Measurements from ENCODE around the gene ANKMY1. TPM values are rescaled to one million over a fixed set of nuclear protein-coding genes. Genes with fewer than 3 reads are reported as not detected.

ANKMY1 gene
- total and polyA plus RNA-seq, 2 donors (not counting 1 experiment from before 2014, with no cell fraction given): 51.7 to 72.1 TPM

GRCh38 chr2:240449764-240450531 is 107.8 kb downstream of the ANKMY1 start:
- no peaks in the 10 kb centered on the region for H3K79me2 ChIP-seq (ENCODE audit: control insufficient read depth, insufficient read depth, low read length)
- no peak overlapping the region for H3K27ac Mint-ChIP-seq
- no peaks in the 10 kb centered on the region for H3K9me3 Mint-ChIP-seq (ENCODE audit: insufficient read depth)
- H3K36me3 ChIP-seq (replicated peaks in 1 of 2; ENCODE audit: control extremely low read depth in 1 of 2, control insufficient read depth in 1 of 2, extremely low read depth in 1 of 2, insufficient read depth in 2 of 2, low read length in 1 of 2): no peaks in the 10 kb centered on the region
- H2AFZ ChIP-seq (ENCODE audit: insufficient read depth, low read depth, low read length, poor library complexity, severe bottlenecking): no peak overlapping the region
- no peaks in the 10 kb centered on the region for H4K20me1 ChIP-seq (ENCODE audit: control insufficient read depth, insufficient read depth, low read length, poor library complexity, severe bottlenecking)
- peaks cover 41% of the 10 kb centered on the region for H3K27me3 Mint-ChIP-seq
- peak overlapping the region; percentile 52 for H3K4me3 Mint-ChIP-seq
- H3K4me1 ChIP-seq (ENCODE audit: control insufficient read depth in 2 of 2, insufficient read depth in 2 of 2, low read length in 2 of 2): peaks cover 20 to 25% of the 10 kb centered on the region in 2 donors
- ChIA-PET POLR2A (no interaction called here), CTCF (no interaction called here)
- H3K9ac ChIP-seq (ENCODE audit: low read length): no peak overlapping the region
- DNase-seq (no peak), ATAC-seq (ENCODE audit: low read depth) (peak; percentile 28)
- H3K4me3 ChIP-seq (ENCODE audit: control extremely low read depth in 1 of 5, extremely low read depth in 1 of 5, insufficient read depth in 1 of 5, low read depth in 2 of 5, low read length in 4 of 5): no peak overlapping the region
- TF ChIP-seq EZH2 (IDR thresholded peaks at IDR 0.05; ENCODE audit: borderline replicate concordance, insufficient read depth, low read depth, low read length, poor library complexity, severe bottlenecking): no peak
- TF ChIP-seq, protein P1, sequence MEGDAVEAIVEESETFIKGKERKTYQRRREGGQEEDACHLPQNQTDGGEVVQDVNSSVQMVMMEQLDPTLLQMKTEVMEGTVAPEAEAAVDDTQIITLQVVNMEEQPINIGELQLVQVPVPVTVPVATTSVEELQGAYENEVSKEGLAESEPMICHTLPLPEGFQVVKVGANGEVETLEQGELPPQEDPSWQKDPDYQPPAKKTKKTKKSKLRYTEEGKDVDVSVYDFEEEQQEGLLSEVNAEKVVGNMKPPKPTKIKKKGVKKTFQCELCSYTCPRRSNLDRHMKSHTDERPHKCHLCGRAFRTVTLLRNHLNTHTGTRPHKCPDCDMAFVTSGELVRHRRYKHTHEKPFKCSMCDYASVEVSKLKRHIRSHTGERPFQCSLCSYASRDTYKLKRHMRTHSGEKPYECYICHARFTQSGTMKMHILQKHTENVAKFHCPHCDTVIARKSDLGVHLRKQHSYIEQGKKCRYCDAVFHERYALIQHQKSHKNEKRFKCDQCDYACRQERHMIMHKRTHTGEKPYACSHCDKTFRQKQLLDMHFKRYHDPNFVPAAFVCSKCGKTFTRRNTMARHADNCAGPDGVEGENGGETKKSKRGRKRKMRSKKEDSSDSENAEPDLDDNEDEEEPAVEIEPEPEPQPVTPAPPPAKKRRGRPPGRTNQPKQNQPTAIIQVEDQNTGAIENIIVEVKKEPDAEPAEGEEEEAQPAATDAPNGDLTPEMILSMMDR (IDR thresholded peaks at IDR 0.05): no peak
- WGBS (ENCODE audit: insufficient coverage): 80% methylated on average over 18 of the region's 22 CpGs
- H3K27me3 ChIP-seq (replicated peaks in 1 of 4; ENCODE audit: control extremely low read depth in 1 of 4, control insufficient read depth in 3 of 4, insufficient read depth in 4 of 4, low read length in 3 of 4): peaks cover 0 to 42% (median 17%) of the 10 kb centered on the region in 4 experiments
- H3K4me2 ChIP-seq (replicated peaks; ENCODE audit: low read depth, low read length, poor library complexity, severe bottlenecking): no peak overlapping the region
- H3K27ac ChIP-seq (ENCODE audit: low read length in 2 of 2): no peak overlapping the region
- peaks cover 0 to 10% (median 0%) of the 10 kb centered on the region in 3 donors for H3K9me3 ChIP-seq (ENCODE audit: control extremely low read depth in 1 of 3, control insufficient read depth in 2 of 3, insufficient read depth in 1 of 3, low read length in 2 of 3)
- H3K4me1 Mint-ChIP-seq: peaks cover 28% of the 10 kb centered on the region
- intact Hi-C loops (cut with micrococcal nuclease): no loop called here
